Iris pigment epithelial cell (primary cell): Measurements from ENCODE around the gene STX10.
"Not testable (repeated sequence)": the region's sequence is repeated elsewhere in the genome, so short reads cannot be mapped to it uniquely, and the experiment has no call there.

Experiments
- DNase-seq: peaks from one replicate; pipeline ENCODE4 v3.0.0-alpha.2; 2011; ENCODE audit warnings: low read depth

Gene STX10, protein sequence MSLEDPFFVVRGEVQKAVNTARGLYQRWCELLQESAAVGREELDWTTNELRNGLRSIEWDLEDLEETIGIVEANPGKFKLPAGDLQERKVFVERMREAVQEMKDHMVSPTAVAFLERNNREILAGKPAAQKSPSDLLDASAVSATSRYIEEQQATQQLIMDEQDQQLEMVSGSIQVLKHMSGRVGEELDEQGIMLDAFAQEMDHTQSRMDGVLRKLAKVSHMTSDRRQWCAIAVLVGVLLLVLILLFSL

DNA sequence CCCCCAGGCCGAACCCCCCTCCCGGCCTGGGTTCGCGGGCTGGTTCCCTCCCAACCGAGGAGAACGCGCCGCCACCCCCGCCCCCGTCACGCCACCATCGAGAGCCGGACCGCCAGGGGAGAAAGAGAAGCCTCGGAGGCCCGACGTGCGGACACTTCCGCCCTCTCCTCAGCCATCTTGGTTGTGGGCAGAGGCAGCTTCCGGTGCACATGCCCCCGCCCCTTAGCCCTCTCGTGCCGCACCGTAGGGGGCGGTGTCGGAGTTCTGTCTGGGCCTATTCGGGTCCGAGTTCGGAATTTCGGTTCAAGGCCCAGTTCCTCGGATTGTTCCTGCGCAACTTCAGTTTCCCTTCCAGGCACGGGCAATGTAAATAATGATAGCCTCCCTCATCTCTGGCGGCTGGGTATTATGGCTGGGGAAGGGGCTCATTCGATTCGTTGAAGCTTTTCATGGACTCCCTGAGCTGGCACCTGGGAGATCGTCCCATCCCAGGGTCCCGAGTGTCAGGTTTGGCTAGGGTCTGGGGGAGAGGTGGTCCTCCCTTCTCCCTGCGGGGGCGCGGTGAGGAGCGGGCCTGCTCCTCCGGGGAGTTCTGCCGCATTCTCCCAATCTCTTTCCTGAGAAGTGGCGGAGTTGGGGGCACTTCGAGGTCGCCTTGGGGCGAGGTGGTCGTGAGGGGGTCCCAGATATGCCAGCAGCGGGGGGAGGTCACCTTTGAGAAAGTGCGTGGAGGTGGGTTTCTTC lies at the start of gene STX10, which contains the start of gene IER2:
STX10 (minus strand) TSS at position 189 of the 744 bp plus-strand sequence. CDS start 202 bp downstream, outside the sequence.
IER2 (plus strand) TSS at position 225 of the 744 bp plus-strand sequence. CDS start 2,776 bp downstream, outside the sequence.
- peak; percentile 98 for DNase-seq

DNA sequence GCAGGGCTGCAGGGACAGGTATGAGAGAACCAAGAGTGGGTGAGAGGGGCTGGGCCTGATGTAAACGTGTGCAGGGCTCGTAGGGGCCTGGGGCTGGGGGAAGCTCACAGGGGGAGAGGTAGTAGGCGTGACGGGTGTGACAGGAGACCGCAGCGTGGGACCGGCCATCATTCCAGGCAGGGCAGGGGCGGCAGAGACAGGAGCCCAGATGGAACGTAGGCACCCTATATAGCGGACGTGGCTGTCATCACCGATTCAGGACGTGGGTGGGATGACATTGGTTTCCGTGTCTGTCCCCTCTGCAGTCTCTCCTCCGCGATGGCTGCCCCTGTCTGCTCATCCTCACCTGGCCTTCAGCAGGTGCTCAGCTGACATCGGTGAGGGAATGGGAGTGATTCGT lies 48.5 kb upstream of the STX10 start:
- DNase-seq = no peak

DNA sequence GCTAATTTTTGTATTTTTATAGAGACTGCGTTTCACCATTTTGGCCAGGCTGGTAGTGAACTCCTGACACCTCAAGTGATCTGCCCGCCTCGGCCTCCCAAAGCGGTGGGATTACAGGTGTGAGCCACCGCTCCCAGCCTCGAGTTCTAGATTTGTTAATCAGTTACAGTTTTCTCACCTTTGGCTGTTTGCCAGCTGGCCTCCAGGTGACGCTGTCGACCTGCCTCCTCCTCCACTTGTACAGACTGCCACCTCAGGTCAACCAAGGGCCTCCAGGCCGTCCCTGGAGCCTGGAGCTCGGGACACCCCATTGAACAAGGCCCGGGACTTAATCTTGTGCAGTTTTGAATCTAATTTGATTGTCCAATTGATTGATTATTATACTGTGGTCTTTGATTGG lies 45.5 kb upstream of the STX10 start:
- no peak for DNase-seq

DNA sequence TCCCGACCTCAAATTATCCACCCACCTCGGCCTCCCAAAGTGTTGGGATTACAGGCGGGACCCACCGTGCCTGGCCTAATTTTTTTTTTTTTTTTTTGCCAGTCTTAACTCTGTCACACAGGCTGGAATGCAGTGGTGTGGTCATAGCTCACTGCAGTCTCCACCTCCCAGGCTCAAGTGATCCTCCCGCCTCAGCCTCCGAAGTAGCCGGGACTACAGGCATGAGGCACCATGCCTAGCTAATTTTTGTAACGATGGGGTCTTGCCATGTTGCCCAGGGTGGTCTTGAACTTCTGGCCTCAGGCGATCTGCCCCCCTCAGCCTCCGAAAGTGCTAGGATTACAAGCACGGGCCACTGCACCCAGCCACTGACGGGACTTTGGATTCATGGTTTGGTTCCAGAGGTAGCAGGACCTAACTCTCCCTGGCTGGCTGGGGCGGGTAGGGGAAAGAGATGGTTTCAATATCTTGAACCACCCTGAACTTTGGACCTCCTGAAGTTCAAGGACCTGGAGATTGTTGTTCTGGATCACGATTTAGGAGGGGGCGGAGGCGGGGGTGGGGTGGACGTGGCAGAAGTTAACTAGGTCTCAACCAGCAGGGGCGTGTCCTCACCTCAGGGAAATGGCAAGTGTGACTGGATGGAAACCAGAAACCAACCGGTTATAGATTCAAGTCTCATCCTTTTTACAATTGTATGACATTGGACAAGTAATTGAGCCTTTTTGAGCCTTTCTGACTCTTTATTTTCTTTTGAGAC lies 40.8 kb upstream of the STX10 start:
- no peak for DNase-seq

DNA sequence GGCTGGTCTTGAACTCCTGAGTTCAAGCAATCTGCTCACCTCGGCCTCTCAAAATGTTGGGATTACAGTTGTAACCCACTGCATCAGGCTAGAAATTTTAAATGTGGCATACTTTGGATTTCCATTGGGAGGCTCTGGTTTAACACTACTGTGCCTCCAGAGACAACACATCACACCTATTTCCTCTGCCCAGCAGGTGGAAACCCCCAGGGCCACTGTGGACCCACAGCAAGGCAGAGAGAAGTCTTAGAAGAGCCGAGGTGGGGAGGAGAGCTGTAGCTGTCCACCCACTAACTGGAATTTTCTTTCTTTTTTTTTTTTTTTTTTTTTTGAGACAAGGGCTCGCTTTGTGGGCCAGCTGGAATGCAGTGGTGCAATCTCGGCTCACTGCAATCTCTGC lies 39.4 kb upstream of the STX10 start:
- no peak for DNase-seq

DNA sequence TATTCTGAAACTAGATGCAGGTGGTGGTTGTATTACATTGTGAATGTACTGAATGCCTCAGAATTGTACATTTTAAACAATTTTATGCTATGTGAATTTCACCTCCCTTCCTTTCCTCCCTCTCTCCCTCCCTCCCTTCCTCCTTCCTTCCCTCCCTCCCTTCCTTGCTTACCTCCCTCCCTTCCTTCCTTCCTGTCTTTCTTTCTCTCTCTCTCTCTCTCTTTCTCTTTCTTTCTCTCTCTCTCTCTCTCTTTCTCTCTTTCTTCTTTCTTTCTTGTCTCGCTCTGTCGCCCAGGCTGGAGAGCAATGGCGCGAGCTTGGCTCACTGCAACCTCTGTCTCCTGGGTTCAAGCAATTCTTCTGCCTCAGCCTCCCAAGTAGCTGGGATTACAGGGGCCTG lies 37.2 kb upstream of the STX10 start:
- no peak for DNase-seq

DNA sequence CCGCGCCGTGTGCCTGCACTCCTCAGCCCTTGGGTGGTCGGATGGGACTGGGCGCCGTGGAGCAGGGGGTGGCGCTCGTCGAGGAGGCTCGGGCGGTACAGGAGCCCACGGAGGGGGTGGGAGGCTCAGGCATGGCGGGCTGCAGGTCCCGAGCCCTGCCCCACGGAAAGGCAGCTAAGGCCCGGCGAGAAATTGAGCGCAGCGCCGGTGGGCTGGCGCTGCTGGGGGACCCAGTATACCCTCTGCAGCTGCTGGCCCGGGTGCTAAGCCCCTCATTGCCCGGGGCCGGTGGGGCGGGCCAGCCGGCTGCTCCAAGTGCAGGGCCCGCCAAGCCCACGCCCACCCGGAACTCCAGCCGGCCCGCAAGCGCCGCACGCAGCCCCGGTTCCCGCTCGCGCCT lies 36.5 kb upstream of the STX10 start:
- DNase-seq = not testable (repeated sequence)

DNA sequence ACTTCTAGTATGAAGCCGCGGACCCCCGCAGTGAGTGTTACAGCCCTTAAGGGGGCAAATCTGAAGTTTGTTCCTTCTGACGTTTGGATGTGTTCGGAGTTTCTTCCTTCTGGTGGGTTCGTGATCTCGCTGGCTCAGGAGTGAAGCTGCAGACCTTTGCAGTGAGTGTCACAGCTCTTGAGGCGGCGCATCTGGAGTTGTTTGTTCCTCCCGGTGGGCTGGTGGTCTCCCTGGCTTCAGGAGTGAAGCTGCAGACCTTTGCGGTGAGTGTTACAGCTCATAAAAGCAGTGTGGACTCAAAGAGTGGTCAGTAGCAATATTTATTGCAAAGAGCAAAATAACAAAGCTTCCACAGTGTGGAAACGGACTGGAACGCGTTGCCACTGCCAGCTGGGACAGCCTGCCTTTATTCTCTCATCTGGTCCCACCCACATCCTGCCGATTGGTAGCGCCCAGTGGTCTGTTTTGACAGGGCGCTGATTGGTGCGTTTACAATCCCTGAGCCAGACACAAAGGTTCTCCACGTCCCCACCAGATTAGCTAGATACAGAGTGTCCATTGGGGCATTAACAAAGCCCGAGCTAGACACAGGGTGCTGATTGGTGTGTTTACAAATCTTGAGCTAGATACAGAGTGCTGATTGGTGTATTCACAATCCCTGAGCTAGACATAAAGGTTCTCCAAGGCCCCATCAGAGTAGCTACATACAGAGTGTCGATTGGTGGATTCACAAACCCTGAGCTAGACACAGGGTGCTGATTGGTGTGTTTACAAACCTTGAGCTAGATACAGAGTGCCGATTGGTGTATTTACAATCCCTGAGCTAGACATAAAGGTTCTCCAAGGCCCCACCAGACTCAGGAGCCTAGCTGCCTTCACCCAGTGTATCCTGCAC lies 35.8 kb upstream of the STX10 start:
- DNase-seq = not testable (repeated sequence)

DNA sequence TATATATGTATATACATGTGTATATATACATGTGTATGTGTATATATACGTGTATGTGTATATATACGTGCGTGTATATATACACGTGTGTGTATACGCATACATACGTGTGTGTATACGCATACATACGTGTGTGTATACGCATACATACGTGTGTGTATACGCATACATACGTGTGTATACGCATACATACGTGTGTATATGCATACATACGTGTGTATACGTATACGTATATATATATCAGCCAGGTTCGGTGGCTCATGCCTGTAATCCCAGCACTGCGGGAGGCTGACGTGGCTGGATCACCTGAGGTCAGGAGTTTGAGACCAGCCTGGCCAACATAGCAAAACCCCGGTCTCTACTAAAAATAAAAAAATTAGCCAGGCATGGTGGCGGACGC lies 34.8 kb upstream of the STX10 start:
- not testable (repeated sequence) for DNase-seq

DNA sequence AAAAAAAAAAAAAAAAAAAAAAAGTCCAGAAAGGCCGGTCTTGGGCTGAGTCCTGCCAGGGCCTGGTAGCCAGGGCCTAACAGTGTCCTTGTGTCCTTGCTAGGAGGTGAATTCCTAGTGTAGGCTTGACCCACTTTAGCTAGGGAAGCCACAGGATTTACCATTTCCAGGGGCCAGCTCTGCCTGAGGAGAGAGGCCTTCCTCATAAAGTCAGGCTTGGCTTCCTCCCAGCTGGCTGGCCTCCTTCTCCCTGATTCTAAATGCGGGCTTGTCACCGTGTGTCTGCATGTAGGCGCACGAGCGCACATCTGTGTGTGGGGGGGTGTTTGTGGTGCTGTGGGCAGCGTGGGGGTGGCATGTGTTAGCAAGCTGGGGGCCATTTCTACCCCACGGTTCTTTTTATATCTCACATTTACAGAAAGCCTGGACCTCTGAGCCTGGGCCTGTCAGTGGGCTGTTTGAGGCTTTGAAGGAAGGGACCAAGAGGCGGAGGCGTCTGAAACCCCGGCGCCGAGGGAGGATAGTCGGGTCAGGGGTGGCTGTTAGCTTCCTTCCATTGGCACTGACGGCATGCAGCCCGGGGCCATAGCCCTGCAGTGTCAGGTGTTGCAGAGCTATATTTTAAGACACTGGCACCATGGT lies 31.7 kb upstream of the STX10 start:
- peak; percentile 45 for DNase-seq

DNA sequence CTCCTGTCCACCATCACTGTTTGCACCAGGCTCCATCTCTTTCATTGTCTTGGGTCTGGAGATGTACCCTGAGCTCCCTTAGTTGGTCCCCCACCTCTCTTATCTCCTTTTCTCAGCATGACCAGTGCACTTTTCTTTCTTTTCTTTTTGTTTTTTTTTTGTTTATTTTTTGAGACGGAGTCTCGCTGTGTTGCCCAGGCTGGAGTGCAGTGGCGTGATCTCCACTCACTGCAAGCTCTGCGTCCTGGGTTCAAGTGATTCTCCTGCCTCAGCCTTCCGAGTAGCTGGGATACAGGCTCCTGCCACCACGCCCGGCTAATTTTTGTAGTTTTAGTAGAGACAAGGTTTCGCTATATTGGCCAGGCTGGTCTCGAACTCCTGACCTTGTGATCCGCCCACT lies 28.1 kb upstream of the STX10 start:
- not testable (repeated sequence) for DNase-seq

DNA sequence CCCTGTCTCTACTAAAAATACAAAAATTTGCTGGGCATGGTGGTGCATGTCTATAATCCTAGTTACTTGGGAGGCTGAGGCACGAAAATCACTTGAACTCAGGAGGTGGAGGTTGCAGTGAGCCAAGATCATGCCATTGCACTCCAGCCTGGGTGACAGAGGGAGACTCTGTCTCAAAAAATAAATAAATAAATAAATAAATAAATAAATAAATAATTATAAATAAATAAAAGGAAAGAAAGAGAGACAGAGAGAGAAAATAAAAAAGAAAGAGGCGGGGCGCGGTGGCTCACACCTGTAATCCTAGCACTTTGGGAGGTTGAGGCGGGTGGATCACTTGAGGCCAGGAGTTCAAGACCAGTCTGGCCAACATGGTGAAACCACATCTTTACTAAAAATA lies 27.4 kb upstream of the STX10 start:
- not testable (repeated sequence) for DNase-seq

DNA sequence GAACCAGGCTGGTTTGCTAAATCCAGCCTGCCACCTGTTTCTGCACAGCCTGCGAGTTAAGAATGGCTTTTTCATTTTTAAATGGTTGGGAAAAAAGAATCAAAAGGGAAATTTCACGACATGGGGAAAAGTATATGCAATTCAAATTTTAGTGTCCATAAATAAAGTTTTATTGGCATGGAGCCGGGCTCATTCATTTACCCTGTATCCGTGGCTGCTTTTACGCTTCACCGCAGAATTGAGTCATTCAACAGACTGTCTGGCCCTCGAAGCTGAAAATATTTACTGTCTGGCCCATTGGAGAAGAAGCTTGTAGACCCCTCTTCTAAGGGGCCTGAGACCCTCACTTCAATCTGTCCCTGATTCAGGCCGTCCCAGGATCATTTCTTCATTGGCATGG lies 26.2 kb upstream of the STX10 start:
- DNase-seq = no peak

DNA sequence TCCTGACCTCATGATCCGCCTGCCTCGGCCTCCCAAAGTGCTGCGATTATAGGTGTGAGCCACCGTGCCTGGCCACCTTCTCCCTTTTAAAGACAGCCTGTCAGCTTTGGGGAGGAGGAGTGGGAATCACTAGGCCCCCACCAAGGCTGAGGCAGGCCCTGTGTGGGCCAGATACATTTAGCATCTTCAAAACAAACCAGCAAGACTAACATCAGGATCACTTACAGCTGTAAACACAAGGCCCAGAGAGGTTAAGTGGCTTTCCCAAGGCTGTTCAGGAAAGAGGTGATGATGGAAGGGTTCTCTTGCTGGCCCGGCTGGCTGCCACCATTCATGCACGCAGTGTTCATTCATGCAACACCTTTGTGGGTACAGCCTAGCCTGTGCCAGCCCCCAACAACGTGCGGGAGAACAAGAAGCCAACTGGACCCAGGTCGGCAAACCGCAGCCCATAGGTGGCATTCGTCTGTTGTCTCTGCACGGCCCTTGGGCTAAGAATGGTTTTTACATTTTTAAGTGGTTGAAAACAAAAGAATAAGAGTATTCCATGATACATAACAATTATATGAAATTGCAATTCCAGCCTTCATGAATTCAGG lies 23.1 kb upstream of the STX10 start:
- no peak for DNase-seq

DNA sequence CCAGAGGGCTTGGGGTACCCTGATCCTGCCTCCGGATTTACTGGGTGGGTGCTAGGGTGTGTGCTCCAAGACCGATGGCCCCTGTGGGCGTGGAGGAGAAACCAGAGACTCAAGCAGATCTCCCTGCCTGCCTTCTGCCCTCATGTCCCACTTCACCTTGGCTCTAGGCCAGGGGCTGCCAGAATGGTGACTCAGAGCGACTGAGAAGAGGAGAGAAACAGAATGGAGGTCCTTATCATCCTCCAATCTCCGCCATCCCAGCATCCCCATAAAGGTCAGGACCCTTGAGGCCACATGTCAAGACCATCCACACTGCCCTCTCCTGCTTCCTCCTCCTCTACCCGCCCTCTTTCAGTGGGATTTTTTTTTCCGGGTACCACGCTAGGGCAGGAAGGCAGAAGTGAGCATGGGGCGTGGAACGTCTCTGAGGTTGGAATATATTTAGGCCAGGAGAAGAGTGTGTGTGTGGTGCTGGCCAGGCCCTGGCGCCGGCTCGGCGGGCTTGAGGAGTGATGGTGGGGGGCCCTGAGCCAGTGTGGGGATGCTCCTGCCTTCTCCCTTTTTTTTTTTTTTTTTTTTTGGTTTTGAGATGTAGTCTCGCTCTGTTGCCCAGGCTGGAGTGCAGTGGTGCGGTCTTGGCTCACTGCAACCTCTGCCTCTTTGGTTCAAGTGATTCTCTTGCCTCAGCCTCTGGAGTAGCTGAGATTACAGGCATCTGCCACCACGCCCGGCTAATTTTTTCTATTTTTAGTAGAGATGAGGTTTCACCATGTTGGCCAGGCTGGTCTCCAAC lies 22.4 kb upstream of the STX10 start:
- peak; percentile 85 for DNase-seq

DNA sequence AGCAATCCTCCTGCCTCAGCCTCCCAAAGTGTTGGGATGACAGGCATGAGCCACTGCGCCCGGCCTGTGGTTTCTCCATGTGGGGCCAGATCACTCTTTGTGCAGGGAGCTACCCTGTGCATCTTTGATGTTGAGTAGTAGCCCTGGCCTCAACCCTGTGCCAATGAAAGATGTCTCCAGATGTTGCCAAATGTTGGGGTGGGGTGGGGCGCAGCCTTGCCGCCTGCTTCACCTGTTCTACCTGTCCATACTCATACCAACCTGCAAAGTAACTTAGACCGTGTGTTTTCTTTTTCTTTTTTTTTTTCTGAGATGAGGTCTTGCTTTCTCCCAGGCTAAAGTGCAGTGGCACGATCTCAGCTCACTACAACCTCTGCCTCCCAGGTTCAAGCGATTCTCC lies 21.0 kb upstream of the STX10 start:
- no peak for DNase-seq

DNA sequence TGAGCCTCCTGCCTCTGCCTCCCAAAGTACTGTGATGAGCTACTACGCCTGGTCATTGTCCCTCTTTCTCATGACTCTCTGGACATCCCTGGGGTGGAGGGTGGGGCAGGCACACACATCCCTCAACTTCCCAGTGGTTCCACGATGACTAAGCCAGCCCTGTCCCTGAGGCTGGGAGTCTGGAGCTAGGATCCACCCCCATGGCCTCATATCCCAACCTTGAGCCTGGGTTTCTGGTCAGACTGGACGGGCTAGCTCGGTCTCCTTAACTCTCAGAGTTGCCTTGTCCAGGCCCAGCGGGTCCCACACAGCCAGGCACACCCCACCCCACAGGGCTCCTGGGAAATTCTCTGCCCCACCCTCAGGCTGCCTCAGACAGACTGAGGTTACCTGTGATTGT lies 19.6 kb upstream of the STX10 start:
- peak; percentile 19 for DNase-seq

DNA sequence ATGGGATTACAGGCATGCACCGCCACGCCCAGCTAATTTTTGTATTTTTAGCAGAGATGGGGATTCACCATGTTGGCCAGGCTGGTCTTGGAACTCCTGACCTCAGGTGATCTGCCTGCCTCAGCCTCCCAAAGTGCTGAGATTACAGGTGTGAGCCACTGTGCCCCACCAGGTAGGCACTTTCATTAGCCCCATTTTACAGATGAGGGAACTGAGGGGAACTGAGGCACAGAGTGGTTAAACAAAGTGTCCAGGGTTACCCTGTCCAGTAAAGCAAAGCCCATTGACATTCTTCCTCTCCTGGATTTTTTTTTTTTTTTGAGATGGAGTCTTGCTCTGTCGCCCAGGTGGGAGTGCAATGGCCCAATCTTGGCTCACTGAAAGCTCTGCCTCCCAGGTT lies 16.0 kb upstream of the STX10 start:
- DNase-seq = not testable (repeated sequence)

DNA sequence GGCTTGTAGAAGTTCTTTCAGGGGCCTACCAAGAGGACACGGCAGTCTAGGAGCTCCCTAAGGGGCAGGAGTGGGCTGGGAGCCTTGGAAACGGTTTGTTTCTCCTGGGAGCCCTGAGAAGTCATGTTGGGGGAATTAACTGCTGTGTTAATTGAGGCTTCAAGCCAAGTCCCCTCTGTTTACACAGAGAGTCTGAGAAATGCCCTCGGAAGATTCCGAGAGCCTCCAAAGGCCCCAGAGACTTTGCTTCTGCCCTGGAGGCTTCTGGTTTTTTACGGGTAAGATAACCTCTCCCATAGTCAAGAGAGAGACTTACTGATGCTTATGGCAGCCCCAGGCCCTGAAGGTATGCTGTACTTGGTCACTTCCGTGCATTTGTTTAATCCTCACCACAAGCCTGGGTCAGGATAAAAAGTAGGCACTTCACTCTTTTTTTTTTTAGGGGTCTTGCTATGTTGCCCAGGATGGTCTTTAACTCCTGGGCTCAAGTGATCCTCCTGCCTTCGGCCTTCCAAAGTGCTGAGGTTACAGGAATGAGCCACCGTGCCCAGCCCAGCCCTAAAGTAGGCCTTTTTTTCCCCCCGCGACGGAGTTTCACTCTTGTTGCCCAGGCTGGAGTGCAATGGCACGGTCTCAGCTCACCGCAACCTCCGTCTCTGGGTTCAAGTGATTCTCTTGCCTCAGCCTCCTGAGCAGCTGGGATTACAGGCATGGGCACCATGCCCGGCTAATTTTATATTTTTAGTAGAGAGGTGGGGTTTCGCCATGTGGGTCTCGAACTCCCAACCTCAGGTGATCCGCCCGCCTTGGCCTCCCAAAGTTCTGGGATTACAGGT lies 15.2 kb upstream of the STX10 start:
- no peak for DNase-seq
